Rectal smooth muscle tissue (tissue), 1 donor: Measurements from ENCODE around the gene HMCN2.

Experiments
- H3K27ac ChIP-seq: one replicate; pipeline ENCODE4 v1.7.0; 2013; ENCODE audit warnings: low read depth, low read length, inconsistent platforms
- H3K27me3 ChIP-seq: one replicate; pipeline ENCODE4 v1.7.0; 2013; ENCODE audit warnings: low read length; ENCODE audit not compliant: control insufficient read depth, insufficient read depth
- H3K36me3 ChIP-seq: one replicate; pipeline ENCODE4 v1.7.0; 2013; ENCODE audit warnings: low read length; ENCODE audit not compliant: control insufficient read depth, insufficient read depth
- H3K4me1 ChIP-seq: one replicate; pipeline ENCODE4 v1.7.0; 2013; ENCODE audit warnings: low read length; ENCODE audit not compliant: control insufficient read depth, insufficient read depth
- H3K4me3 ChIP-seq: one replicate; pipeline ENCODE4 v1.7.0; 2013; ENCODE audit warnings: low read length
- H3K9ac ChIP-seq: one replicate; pipeline ENCODE4 v1.7.0; 2013; ENCODE audit warnings: low read length

Gene HMCN2

GRCh38 chr9:130325921-130326320 is 60.4 kb downstream of the HMCN2 start:
- H3K4me1 ChIP-seq = peaks cover 43% of the 10 kb centered on the region
- no peak overlapping the region for H3K4me3 ChIP-seq
- H3K27me3 ChIP-seq = no peaks in the 10 kb centered on the region
- H3K27ac ChIP-seq = peak overlapping the region; percentile 97
- no peak overlapping the region for H3K9ac ChIP-seq
- H3K36me3 ChIP-seq = peaks cover 3% of the 10 kb centered on the region

GRCh38 chr9:130327070-130327780 is 61.7 kb downstream of the HMCN2 start:
- Histone ChIP-seq H3K27me3 (no peaks in the 10 kb centered on the region), H3K27ac (peak overlapping the region; percentile 97), H3K4me1 (peaks cover 55% of the 10 kb centered on the region)

GRCh38 chr9:130327781-130328348 is 62.3 kb downstream of the HMCN2 start:
- H3K4me1 ChIP-seq = peaks cover 61% of the 10 kb centered on the region
- no peaks in the 10 kb centered on the region for H3K36me3 ChIP-seq
- H3K27ac ChIP-seq = peak overlapping the region; percentile 97
- H3K27me3 ChIP-seq = no peaks in the 10 kb centered on the region
- no peak overlapping the region for H3K9ac ChIP-seq
- no peak overlapping the region for H3K4me3 ChIP-seq

More at GRCh38 chr9:130327070-130327780, 61.7 kb downstream of the HMCN2 start:
- Histone ChIP-seq H3K36me3 (no peaks in the 10 kb centered on the region), H3K9ac (no peak overlapping the region), H3K4me3 (no peak overlapping the region)

GRCh38 chr9:130328349-130328801 is 62.8 kb downstream of the HMCN2 start:
- H3K4me3 ChIP-seq = no peak overlapping the region
- H3K4me1 ChIP-seq = peaks cover 62% of the 10 kb centered on the region
- no peaks in the 10 kb centered on the region for H3K27me3 ChIP-seq
- no peak overlapping the region for H3K9ac ChIP-seq
- peak overlapping the region; percentile 97 for H3K27ac ChIP-seq
- no peaks in the 10 kb centered on the region for H3K36me3 ChIP-seq

- Histone ChIP-seq H3K27ac (peak overlapping the region; percentile 97), H3K9ac (no peak overlapping the region), H3K4me3 (no peak overlapping the region), H3K4me1 (peaks cover 65% of the 10 kb centered on the region), H3K27me3 (no peaks in the 10 kb centered on the region), H3K36me3 (no peaks in the 10 kb centered on the region)
Observed at GRCh38 chr9:130329061-130329460, 63.5 kb downstream of the HMCN2 start.

GRCh38 chr9:130330202-130330862 is 64.8 kb downstream of the HMCN2 start:
- H3K27ac ChIP-seq = peak overlapping the region; percentile 97
- no peak overlapping the region for H3K9ac ChIP-seq
- H3K4me3 ChIP-seq = peak overlapping the region; percentile 11
- H3K27me3 ChIP-seq = no peaks in the 10 kb centered on the region
- peaks cover 70% of the 10 kb centered on the region for H3K4me1 ChIP-seq
- no peaks in the 10 kb centered on the region for H3K36me3 ChIP-seq

- H3K27ac ChIP-seq = peak overlapping the region; percentile 97
- no peaks in the 10 kb centered on the region for H3K27me3 ChIP-seq
- H3K9ac ChIP-seq = no peak overlapping the region
- H3K4me1 ChIP-seq = peaks cover 77% of the 10 kb centered on the region
- no peaks in the 10 kb centered on the region for H3K36me3 ChIP-seq
- H3K4me3 ChIP-seq = no peak overlapping the region
Observed at GRCh38 chr9:130331061-130331460, 65.5 kb downstream of the HMCN2 start.

GRCh38 chr9:130331573-130331972 is 66.0 kb downstream of the HMCN2 start:
- Histone ChIP-seq H3K9ac (no peak overlapping the region), H3K4me3 (no peak overlapping the region), H3K27ac (peak overlapping the region; percentile 97), H3K4me1 (peaks cover 80% of the 10 kb centered on the region), H3K27me3 (no peaks in the 10 kb centered on the region), H3K36me3 (no peaks in the 10 kb centered on the region)

GRCh38 chr9:130332384-130332926 is 66.9 kb downstream of the HMCN2 start:
- Histone ChIP-seq H3K4me1 (peaks cover 72% of the 10 kb centered on the region), H3K4me3 (no peak overlapping the region), H3K9ac (no peak overlapping the region), H3K27ac (peak overlapping the region; percentile 97), H3K27me3 (no peaks in the 10 kb centered on the region), H3K36me3 (no peaks in the 10 kb centered on the region)

- peak overlapping the region; percentile 97 for H3K27ac ChIP-seq
- H3K36me3 ChIP-seq = no peaks in the 10 kb centered on the region
- H3K4me1 ChIP-seq = peaks cover 64% of the 10 kb centered on the region
- no peaks in the 10 kb centered on the region for H3K27me3 ChIP-seq
- H3K4me3 ChIP-seq = no peak overlapping the region
- H3K9ac ChIP-seq = no peak overlapping the region
Observed at GRCh38 chr9:130333041-130333711, 67.6 kb downstream of the HMCN2 start.

- H3K36me3 ChIP-seq = no peaks in the 10 kb centered on the region
- no peak overlapping the region for H3K4me3 ChIP-seq
- H3K9ac ChIP-seq = no peak overlapping the region
- peak overlapping the region; percentile 97 for H3K27ac ChIP-seq
- no peaks in the 10 kb centered on the region for H3K27me3 ChIP-seq
- peaks cover 60% of the 10 kb centered on the region for H3K4me1 ChIP-seq
Observed at GRCh38 chr9:130333712-130334062, 68.1 kb downstream of the HMCN2 start.

- H3K36me3 ChIP-seq = no peaks in the 10 kb centered on the region
- no peak overlapping the region for H3K4me3 ChIP-seq
- peak overlapping the region; percentile 97 for H3K27ac ChIP-seq
- H3K4me1 ChIP-seq = peaks cover 51% of the 10 kb centered on the region
- no peaks in the 10 kb centered on the region for H3K27me3 ChIP-seq
- H3K9ac ChIP-seq = no peak overlapping the region
Observed at GRCh38 chr9:130334915-130335314, 69.4 kb downstream of the HMCN2 start.
